GM12874 (cell line): ENCODE measurements around the gene NIPAL4.

ENCODE experiments used
- TF ChIP-seq, protein P1 (sequence below): IDR thresholded peaks from 2 replicates; pipeline ENCODE4 v1.5.1; 2011; ENCODE audit warnings: low read depth, mild to moderate bottlenecking, control low read depth, low read length, moderate library complexity; ENCODE audit not compliant: insufficient read depth

NIPAL4 gene

DNA sequence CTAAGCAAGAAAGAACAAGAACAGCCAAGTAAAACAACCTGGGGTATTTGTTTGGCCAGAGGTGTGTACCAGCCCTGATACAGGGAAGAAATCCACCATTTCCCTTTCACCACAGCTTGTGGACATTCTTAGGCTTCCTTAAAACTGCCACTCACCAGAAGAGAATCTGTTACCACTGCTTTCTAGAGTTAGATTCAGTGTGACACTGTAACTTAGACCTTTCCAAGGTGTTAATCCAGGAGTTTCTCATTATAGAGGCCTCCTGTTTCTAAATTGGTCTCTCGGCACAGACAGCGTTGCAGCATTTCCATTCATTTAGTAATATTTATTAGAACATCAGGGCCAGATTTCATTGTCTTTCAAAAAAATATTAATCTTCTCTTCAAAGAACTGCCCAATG, 55.0 kb downstream of the NIPAL4 start:
- TF ChIP-seq, protein P1, sequence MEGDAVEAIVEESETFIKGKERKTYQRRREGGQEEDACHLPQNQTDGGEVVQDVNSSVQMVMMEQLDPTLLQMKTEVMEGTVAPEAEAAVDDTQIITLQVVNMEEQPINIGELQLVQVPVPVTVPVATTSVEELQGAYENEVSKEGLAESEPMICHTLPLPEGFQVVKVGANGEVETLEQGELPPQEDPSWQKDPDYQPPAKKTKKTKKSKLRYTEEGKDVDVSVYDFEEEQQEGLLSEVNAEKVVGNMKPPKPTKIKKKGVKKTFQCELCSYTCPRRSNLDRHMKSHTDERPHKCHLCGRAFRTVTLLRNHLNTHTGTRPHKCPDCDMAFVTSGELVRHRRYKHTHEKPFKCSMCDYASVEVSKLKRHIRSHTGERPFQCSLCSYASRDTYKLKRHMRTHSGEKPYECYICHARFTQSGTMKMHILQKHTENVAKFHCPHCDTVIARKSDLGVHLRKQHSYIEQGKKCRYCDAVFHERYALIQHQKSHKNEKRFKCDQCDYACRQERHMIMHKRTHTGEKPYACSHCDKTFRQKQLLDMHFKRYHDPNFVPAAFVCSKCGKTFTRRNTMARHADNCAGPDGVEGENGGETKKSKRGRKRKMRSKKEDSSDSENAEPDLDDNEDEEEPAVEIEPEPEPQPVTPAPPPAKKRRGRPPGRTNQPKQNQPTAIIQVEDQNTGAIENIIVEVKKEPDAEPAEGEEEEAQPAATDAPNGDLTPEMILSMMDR = no peak

DNA sequence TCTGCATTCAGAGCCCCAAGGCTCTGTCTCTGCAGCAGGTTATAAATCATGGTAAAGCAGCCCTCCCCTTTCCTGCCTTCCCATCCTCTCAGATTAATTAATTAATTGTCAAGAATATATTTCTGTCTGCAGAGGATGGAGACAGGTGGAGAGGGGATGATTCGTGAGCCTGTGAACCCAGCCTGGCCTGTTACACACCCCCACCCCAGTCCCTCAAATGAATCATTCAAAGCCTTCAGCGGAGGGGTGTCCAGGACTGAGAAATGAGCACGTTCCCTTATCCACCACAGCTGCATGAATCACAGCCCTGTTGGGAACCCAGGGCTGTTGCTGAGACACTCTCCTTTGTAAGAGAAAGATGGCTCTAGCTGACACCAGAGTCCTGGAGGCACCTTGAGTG, 56.0 kb downstream of the NIPAL4 start:
- TF ChIP-seq, protein P1 = no peak

DNA sequence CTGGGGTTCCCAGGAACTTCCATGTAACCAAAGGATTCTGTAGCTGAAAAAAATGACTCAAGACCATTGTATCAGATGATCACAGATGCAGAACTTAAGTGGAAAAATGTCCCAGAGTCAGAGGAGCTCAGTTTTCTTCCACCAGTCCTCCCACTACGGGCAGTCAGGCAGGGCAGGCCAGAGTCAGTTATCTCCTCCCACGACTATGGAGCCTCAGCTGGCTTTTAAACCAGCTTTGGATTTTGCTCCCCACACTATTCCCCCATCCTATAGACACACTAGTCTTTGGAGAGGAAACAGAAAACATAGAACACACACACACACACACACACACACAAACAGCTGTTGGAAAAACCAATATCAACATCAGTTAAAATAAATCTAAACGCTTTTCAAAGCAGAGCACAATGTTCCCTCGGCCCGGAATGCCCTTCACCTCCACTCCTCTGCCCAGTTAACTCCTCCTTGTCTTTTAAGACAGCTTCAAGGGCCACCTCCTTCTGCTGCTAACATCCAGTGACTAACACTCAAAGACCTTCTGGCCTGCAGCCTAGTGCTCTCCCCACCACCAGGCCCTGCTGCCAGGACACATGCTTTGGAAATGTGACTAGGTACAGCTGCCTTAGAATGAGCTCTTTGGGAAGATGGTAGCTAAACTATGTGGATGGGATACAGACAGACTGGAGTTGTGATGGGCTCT, 56.8 kb downstream of the NIPAL4 start:
- TF ChIP-seq, protein P1 = no peak

DNA sequence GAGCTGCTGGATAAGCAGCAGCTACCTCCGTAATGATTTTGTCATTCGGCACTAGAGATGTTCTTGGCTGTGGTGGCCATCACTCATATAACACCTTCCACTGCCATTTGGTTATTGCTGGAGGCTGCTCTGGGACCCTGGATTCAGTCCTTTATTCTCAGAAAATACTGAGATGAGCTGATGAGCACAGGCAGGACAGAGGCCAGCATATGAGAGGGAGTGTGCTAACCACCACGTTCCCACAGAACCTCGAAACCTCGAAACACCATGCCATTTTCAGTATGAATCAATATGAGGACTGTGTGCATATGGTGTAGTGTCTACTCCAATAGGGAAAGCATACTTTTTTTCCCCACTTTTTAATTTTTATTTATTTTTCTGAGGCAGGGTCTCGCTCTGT, 59.0 kb downstream of the NIPAL4 start:
- TF ChIP-seq, protein P1 = no peak

DNA sequence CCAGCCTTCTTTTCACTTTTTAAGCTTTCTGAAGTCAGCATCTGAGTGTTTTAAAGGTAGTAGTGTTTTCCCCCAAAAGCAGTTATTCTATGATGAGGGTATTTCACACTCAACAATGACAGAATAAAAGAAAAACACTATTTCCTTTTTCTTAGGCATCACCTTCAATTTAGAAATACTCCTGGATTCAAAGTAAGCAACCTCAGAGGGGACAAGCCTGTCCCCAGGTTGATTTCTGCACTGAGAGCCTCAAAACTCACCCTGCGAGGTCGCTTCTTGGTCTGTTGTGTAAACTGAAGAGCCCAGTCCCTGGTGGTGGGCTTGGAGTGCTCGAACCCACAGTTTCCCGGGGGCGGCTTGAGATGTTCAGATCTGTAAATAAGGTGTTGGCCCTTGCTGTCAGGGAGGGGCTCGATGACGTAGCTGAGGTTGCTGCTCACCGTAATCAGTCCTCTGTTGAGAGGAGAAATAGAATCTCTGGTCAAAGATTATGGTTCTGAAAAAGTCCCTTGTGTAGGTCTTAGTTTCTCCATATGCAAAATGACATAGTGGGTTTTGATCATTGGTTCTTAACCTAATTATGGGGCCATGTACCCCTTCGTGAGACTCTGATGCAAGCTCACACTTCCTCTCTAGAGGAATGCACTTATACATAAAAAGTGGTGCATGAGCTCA, 59.7 kb downstream of the NIPAL4 start:
- TF ChIP-seq, protein P1 = no peak

DNA sequence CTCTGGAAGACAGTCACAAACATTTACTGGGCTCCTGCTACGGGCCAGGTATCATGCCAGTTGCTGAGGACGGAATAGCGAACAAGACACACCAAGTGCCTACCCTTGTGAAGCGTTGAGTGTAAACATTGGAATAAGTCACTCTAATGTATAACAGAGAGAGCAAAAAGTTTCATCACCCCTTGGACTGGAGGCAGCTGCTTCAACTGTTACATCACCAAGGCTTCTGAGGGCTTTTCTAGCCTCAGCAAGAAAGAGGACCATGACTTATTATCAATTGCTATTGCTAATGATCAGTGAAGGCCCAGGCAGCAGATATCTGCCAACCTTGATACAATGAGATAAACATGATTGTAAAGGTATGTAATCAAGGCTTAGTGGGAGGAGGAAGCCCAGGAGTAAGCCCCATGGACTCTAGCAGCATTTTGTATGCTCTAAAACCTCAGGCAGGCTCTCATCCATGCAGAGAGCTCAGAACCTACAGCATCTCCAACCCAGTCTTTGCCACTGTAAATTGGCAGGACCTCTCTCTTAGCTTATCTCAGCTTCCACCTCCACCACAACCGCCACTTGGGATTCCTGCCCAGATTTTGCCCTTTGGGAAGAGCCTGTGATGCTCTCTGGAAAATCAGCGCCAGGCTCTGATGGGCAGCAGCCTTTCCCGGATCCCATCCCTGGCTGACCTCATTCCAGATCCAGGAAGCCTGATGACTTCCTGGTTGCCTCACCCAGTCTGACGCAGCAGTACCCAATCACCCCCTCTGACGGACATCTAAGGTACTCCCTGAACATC, 61.1 kb downstream of the NIPAL4 start:
- TF ChIP-seq, protein P1 = no peak

DNA sequence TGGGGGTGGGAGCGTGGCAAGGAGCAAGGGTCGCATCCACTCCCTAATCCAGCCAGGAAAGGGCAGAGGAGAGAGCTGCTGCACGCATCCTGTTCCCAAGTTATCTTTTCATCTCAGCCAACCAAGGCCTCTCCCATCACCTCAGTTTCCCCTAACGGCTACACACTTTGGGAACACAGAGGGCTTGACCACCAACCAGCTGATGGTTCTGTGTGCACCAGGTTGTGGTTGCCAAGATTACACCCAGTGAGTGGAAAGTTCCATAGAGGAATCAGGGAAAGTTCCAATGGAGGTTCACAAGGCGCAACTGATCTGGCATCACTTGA, 61.7 kb downstream of the NIPAL4 start:
- TF ChIP-seq, protein P1 = no peak
